ENCODE data around the gene BHLHE40.
"Not testable (repeated sequence)": the region's sequence is repeated elsewhere in the genome, so short reads cannot be mapped to it uniquely, and the experiment has no call there.

BHLHE40 gene

DNA sequence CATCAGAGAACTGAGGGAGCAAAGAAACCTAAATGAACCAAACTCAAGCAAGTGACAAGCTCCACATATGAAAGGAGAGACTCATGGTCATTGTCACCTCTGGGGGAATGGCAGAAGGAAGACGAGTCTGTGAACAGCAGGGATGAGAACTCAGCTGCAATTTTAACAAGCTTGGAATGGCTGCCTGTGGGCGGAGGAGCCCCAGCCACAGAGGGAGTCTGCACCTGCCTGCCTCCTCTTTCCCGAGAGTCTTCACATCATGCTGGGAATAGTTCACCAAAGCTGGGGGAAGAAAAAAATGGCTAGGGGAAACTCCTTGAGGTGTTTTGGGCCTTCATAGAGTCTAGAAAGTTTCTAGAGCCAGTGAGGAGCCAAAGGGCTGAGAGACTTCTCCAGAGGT is 21.3 kb upstream of the BHLHE40 start:
- no peak overlapping the region for H3K4me3 ChIP-seq (ENCODE audit: low read depth, low read length)
- DNase-seq (ENCODE audit: low read depth), result no peak
- TF ChIP-seq, protein P1, sequence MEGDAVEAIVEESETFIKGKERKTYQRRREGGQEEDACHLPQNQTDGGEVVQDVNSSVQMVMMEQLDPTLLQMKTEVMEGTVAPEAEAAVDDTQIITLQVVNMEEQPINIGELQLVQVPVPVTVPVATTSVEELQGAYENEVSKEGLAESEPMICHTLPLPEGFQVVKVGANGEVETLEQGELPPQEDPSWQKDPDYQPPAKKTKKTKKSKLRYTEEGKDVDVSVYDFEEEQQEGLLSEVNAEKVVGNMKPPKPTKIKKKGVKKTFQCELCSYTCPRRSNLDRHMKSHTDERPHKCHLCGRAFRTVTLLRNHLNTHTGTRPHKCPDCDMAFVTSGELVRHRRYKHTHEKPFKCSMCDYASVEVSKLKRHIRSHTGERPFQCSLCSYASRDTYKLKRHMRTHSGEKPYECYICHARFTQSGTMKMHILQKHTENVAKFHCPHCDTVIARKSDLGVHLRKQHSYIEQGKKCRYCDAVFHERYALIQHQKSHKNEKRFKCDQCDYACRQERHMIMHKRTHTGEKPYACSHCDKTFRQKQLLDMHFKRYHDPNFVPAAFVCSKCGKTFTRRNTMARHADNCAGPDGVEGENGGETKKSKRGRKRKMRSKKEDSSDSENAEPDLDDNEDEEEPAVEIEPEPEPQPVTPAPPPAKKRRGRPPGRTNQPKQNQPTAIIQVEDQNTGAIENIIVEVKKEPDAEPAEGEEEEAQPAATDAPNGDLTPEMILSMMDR (conservative IDR thresholded peaks at IDR 0.05; ENCODE audit: low read depth, low read length), result no peak

DNA sequence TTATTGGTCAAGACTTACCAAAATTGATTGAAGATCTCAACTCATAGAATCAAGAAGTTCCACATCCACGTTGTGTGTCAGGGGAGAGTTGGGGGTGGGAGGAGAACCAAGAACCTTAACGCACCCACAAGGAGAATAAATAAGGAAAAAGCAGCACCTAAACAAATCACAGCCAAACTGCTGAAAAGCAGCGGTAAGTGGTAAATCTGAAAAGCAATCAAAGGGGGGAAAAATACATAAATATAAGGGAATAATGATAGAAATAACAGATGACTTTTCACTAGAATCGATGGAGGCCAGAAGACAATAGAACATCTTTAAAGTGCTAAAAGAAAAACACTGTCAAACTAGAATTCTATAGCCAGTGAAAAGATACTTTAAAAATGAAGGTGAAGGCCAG is 20.1 kb upstream of the BHLHE40 start:
- TF ChIP-seq, protein P1 (conservative IDR thresholded peaks at IDR 0.05; ENCODE audit: low read depth, low read length), result no peak
- H3K4me3 ChIP-seq (ENCODE audit: low read depth, low read length), result no peak overlapping the region
- no peak for DNase-seq (ENCODE audit: low read depth)

DNA sequence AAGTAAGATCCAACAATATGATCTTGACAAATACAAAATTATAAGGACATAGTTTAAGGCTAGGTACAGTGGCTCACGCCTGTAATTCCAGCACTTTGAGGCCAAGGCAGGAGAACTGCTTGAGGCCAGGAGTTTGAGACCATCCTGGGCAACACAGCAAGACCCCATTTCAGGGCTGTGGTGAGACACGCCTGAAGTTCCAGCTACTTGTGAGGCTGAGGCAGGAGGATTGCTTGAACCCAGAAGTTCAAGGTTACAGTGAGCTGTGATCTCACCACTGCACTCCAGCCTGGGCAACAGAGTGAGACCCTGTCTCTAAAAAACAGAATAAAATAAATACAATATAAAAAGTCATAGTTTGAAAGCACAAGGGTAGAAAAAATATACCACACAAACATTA is 17.4 kb upstream of the BHLHE40 start:
- H3K4me3 ChIP-seq (ENCODE audit: low read depth, low read length); DNase-seq (ENCODE audit: low read depth): not testable (repeated sequence)

DNA sequence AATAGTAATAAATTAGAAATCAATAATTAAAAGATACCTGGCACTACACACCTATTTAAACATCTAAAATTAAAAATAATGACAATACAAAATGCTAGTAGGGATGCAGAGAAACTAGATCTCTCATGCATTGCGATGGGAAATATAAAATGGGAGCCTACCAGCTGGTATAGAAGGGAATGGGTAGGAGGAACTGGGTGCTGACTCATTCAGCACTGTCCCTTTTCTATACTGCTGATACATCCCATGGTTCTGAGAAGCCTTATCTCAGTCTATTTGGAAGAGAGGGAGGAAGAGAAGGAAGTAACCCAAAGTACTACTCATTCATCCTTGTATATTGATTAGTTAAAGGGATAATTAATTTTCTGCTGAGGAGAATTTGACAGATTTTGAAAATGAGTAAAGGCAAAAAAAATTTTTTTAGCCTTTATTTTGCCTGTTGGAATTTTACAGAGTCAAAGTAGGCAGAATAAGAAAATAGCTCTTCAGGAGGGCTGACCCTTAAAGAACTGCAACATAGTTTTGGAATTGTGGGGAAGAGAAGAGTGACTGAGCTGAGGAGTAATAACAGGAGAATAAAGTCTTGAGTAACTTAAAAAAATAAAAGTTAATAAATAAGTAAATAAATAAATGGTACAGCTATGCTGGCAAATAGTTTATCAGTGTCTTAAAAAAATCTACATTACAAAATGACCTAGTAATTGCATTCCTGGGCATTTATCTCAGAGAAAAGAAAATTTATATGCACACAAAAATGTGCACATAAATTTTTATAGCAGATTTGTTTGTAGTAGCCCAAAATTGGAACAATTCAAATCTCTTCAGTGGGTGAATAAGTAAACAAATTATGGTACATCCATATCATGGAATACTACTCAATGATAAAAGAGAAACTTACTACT is 15.3 kb upstream of the BHLHE40 start:
- H3K4me3 ChIP-seq (ENCODE audit: low read depth, low read length), result no peak overlapping the region
- no peak for DNase-seq (ENCODE audit: low read depth)
- TF ChIP-seq, protein P1 (conservative IDR thresholded peaks at IDR 0.05; ENCODE audit: low read depth, low read length), result no peak

DNA sequence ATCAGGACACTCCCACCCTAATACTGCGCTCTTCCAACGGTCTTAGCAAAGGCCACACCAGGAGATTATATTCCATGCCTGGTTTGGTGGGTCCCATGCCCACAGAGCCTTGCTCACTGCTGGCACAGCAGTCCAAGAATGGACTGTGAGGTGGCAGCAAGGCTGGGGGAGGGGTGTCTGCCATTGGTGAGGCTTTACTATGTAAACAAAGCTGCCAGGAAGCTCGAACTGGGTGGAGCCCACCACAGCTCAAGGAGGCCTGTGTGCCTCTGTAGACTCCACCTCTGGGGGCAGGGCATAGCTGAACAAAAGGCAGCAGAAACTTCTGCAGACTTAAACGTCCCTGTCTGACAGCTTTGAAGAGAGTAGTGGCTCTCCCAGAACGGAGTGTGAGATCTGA is 13.2 kb upstream of the BHLHE40 start:
- DNase-seq (ENCODE audit: low read depth), result not testable (repeated sequence)

DNA sequence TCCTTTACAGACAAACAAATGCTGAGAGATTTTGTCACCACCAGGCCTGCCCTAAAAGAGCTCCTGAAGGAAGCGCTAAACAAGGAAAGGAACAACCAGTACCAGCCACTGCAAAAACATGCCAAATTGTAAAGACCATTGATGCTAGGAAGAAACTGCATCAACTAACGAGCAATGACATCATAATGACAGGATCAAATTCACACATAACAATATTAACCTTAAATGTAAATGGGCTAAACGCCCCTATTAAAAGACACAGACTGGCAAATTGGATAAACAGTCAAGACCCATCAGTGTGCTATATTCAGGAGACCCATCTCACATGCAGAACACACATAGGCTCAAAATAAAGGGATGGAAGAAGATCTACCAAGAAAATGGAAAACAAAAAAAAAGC is 11.6 kb upstream of the BHLHE40 start:
- not testable (repeated sequence) for DNase-seq (ENCODE audit: low read depth); H3K4me3 ChIP-seq (ENCODE audit: low read depth, low read length)

More for the DNA sequence above, 13.2 kb upstream of the BHLHE40 start:
- not testable (repeated sequence) for H3K4me3 ChIP-seq (ENCODE audit: low read depth, low read length)

DNA sequence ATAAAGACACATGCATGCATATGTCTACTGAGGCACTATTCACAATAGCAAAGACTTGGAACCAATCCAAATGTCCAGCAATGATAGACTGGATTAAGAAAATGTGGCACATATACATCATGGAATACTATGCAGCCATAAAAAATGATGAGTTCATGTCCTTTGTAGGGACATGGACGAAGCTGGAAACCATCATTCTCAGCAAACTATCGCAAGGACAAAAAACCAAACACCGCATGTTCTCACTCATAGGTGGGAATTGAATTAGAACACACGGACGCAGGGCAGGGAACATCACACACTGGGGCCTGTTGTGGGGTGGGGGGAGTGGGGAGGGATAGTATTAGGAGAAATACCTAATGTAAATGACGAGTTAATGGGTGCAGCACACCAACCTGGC is 7.8 kb upstream of the BHLHE40 start:
- not testable (repeated sequence) for DNase-seq (ENCODE audit: low read depth); H3K4me3 ChIP-seq (ENCODE audit: low read depth, low read length)

DNA sequence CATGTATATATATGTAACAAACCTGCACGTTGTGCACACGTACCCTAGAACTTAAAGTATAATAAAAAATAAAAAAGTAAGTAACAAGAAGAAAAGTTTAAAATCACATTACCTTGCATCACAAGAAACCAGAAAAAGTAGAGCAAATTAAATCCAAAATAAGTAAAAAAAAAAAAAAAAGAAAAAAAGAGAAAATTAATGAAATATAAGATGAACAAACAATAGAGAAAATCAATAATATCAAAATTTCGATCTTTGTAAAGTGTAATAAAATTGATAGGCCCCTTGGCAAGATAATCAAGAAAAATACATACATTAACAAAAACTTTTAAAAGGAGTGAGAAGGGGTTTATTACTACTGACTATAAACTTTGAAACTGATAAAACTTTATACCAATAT is 7.4 kb upstream of the BHLHE40 start:
- DNase-seq (ENCODE audit: low read depth), result no peak
- TF ChIP-seq, protein P1 (conservative IDR thresholded peaks at IDR 0.05; ENCODE audit: low read depth, low read length), result no peak
- H3K4me3 ChIP-seq (ENCODE audit: low read depth, low read length), result no peak overlapping the region

DNA sequence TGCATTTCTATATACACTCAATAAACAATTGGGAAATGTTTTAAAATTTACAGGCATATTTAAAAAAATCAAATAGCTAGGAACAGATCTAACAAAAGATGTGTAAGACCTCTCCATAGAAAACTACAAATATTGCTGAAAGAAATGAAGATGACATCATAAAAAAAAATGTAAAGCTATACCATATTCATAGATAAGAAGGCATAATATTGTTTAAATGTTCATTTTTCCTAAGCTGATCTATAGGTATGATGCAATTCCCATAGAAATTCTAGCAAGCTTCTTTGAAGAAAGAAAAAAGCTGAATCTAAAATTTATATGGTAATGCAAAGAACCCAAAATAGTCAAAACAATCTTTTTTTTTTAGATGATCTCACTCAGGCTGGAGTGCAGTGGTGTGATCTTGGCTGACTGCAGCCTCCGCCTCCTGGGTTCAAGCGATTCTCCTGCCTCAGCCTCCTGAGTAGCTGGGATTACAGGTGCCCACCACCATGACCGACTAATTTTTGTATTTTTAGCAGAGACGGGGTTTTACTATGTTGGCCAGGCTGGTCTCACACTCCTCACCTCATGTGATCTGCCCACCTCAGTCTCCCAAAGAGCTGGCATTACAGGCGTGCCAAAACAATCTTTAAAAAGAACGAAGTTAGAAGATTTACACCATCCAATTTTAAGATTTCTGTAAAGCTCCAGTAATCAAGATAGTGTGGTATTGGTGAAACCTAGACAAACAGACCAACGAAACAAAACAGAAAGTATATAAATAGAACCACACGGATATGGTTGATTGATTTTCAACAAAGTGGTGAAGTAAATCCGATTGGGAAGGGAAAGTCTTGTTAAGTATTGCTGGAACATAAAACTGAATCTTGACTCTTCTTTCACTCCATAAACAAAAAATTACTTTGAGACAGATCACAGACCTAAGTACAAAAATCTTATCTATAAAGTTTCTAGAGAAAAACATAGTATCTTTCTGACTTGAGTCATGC is 6.3 kb upstream of the BHLHE40 start:
- no peak for DNase-seq (ENCODE audit: low read depth)
- no peak overlapping the region for H3K4me3 ChIP-seq (ENCODE audit: low read depth, low read length)
- TF ChIP-seq, protein P1 (conservative IDR thresholded peaks at IDR 0.05; ENCODE audit: low read depth, low read length), result no peak
